ENCODE results near the gene PRR5L.

Gene PRR5L

GRCh38 chr11:36364551-36365325 lies 68.7 kb downstream of the PRR5L start:
- Histone ChIP-seq H3K4me2 (ENCODE audit: low read length) (no peak overlapping the region), H3K18ac (ENCODE audit: low read length) (no peak overlapping the region), H3K4me1 (ENCODE audit: control insufficient read depth in 1 of 2, insufficient read depth in 2 of 2, low read length in 2 of 2) (peaks cover 6 to 28% of the 10 kb centered on the region in 2 experiments), H3K9ac (ENCODE audit: low read length) (no peak overlapping the region), H3K9me3 (ENCODE audit: insufficient read depth, low read depth, low read length) (no peaks in the 10 kb centered on the region), H3K4me3 (ENCODE audit: low read depth, low read length) (no peak overlapping the region), H3K4ac (ENCODE audit: low read depth, low read length) (no peak overlapping the region), H3K14ac (ENCODE audit: low read length) (peak overlapping the region; percentile 1), H2AFZ (ENCODE audit: insufficient read depth, low read length, poor library complexity) (no peak overlapping the region), H3K36me3 (ENCODE audit: control insufficient read depth in 1 of 2, insufficient read depth in 2 of 2, low read length in 2 of 2) (no peaks in the 10 kb centered on the region), H2BK12ac (ENCODE audit: low read length) (peak overlapping the region; percentile 79), H3K23ac (ENCODE audit: low read length) (no peak overlapping the region), H3K79me1 (ENCODE audit: low read length) (peaks cover 15% of the 10 kb centered on the region), H2AK5ac (ENCODE audit: low read length) (no peak overlapping the region), H3K27me3 (ENCODE audit: insufficient read depth, low read length) (no peaks in the 10 kb centered on the region), H4K91ac (ENCODE audit: low read depth, low read length) (peak overlapping the region; percentile 51), H2BK5ac (ENCODE audit: low read depth, low read length, poor library complexity) (no peak overlapping the region), H2BK120ac (ENCODE audit: insufficient read depth, low read length, poor library complexity) (peak overlapping the region; percentile 62), H3K27ac (ENCODE audit: low read depth, low read length) (peak overlapping the region; percentile 86), H4K8ac (ENCODE audit: low read depth, low read length) (peak overlapping the region; percentile 0), H3K79me2 (ENCODE audit: control insufficient read depth, insufficient read depth, low read length, poor library complexity) (no peaks in the 10 kb centered on the region), H4K12ac (ENCODE audit: low read depth, low read length) (no peak overlapping the region)
- no CpG with 5 or more reads among the region's 10 CpGs for WGBS (ENCODE audit: extremely low coverage, insufficient coverage, insufficient read length)
- no peak for DNase-seq

- no peak overlapping the region for H3K4me2 ChIP-seq (ENCODE audit: low read length)
- H3K9me3 ChIP-seq (ENCODE audit: insufficient read depth, low read depth, low read length): no peaks in the 10 kb centered on the region
- no peak overlapping the region for H3K27ac ChIP-seq (ENCODE audit: low read depth, low read length)
- no peaks in the 10 kb centered on the region for H3K79me2 ChIP-seq (ENCODE audit: control insufficient read depth, insufficient read depth, low read length, poor library complexity)
- H3K79me1 ChIP-seq (ENCODE audit: low read length): peaks cover 10% of the 10 kb centered on the region
- no peak overlapping the region for H2BK5ac ChIP-seq (ENCODE audit: low read depth, low read length, poor library complexity)
- H3K23ac ChIP-seq (ENCODE audit: low read length): no peak overlapping the region
- peaks cover 6 to 22% of the 10 kb centered on the region in 2 experiments for H3K4me1 ChIP-seq (ENCODE audit: control insufficient read depth in 1 of 2, insufficient read depth in 2 of 2, low read length in 2 of 2)
- no peaks in the 10 kb centered on the region for H3K27me3 ChIP-seq (ENCODE audit: insufficient read depth, low read length)
- H4K8ac ChIP-seq (ENCODE audit: low read depth, low read length): no peak overlapping the region
- no peaks in the 10 kb centered on the region for H3K36me3 ChIP-seq (ENCODE audit: control insufficient read depth in 1 of 2, insufficient read depth in 2 of 2, low read length in 2 of 2)
- H3K4me3 ChIP-seq (ENCODE audit: low read depth, low read length): no peak overlapping the region
- no peak for DNase-seq
- no peak overlapping the region for H4K12ac ChIP-seq (ENCODE audit: low read depth, low read length)
- no peak overlapping the region for H2AK5ac ChIP-seq (ENCODE audit: low read length)
- H2BK120ac ChIP-seq (ENCODE audit: insufficient read depth, low read length, poor library complexity): no peak overlapping the region
- no peak overlapping the region for H3K18ac ChIP-seq (ENCODE audit: low read length)
- no peak overlapping the region for H3K4ac ChIP-seq (ENCODE audit: low read depth, low read length)
- no peak overlapping the region for H4K91ac ChIP-seq (ENCODE audit: low read depth, low read length)
- no peak overlapping the region for H2AFZ ChIP-seq (ENCODE audit: insufficient read depth, low read length, poor library complexity)
- H3K14ac ChIP-seq (ENCODE audit: low read length): no peak overlapping the region
- peak overlapping the region; percentile 63 for H2BK12ac ChIP-seq (ENCODE audit: low read length)
- H3K9ac ChIP-seq (ENCODE audit: low read length): no peak overlapping the region
These were observed 69.8 kb downstream of the PRR5L start for GRCh38 chr11:36365907-36366306.

- no peak overlapping the region for H3K9ac ChIP-seq (ENCODE audit: low read length)
- H2BK12ac ChIP-seq (ENCODE audit: low read length): no peak overlapping the region
- H3K36me3 ChIP-seq (ENCODE audit: control insufficient read depth in 1 of 2, insufficient read depth in 2 of 2, low read length in 2 of 2): no peaks in the 10 kb centered on the region
- DNase-seq: no peak
- H3K9me3 ChIP-seq (ENCODE audit: insufficient read depth, low read depth, low read length): no peaks in the 10 kb centered on the region
- no peak overlapping the region for H4K12ac ChIP-seq (ENCODE audit: low read depth, low read length)
- H2BK120ac ChIP-seq (ENCODE audit: insufficient read depth, low read length, poor library complexity): no peak overlapping the region
- H3K4ac ChIP-seq (ENCODE audit: low read depth, low read length): no peak overlapping the region
- H2AFZ ChIP-seq (ENCODE audit: insufficient read depth, low read length, poor library complexity): no peak overlapping the region
- no peak overlapping the region for H3K4me2 ChIP-seq (ENCODE audit: low read length)
- no peak overlapping the region for H3K14ac ChIP-seq (ENCODE audit: low read length)
- peaks cover 4% of the 10 kb centered on the region for H3K79me1 ChIP-seq (ENCODE audit: low read length)
- H3K4me1 ChIP-seq (ENCODE audit: control insufficient read depth in 1 of 2, insufficient read depth in 2 of 2, low read length in 2 of 2): peaks cover 2 to 12% of the 10 kb centered on the region in 2 experiments
- H2BK5ac ChIP-seq (ENCODE audit: low read depth, low read length, poor library complexity): no peak overlapping the region
- no peak overlapping the region for H3K27ac ChIP-seq (ENCODE audit: low read depth, low read length)
- H4K91ac ChIP-seq (ENCODE audit: low read depth, low read length): no peak overlapping the region
- H2AK5ac ChIP-seq (ENCODE audit: low read length): no peak overlapping the region
- no peak overlapping the region for H3K18ac ChIP-seq (ENCODE audit: low read length)
- no peak overlapping the region for H4K8ac ChIP-seq (ENCODE audit: low read depth, low read length)
- no peak overlapping the region for H3K23ac ChIP-seq (ENCODE audit: low read length)
- no CpG with 5 or more reads among the region's 9 CpGs for WGBS (ENCODE audit: extremely low coverage, insufficient coverage, insufficient read length)
- H3K79me2 ChIP-seq (ENCODE audit: control insufficient read depth, insufficient read depth, low read length, poor library complexity): no peaks in the 10 kb centered on the region
- H3K27me3 ChIP-seq (ENCODE audit: insufficient read depth, low read length): no peaks in the 10 kb centered on the region
- no peak overlapping the region for H3K4me3 ChIP-seq (ENCODE audit: low read depth, low read length)
These were observed 72.0 kb downstream of the PRR5L start for GRCh38 chr11:36367806-36368680.

GRCh38 chr11:36371181-36371580 lies 75.1 kb downstream of the PRR5L start:
- no peaks in the 10 kb centered on the region for H3K4me1 ChIP-seq (ENCODE audit: control insufficient read depth in 1 of 2, insufficient read depth in 2 of 2, low read length in 2 of 2)
- no peak overlapping the region for H3K4me2 ChIP-seq (ENCODE audit: low read length)
- no CpG with 5 or more reads among the region's 2 CpGs for WGBS (ENCODE audit: extremely low coverage, insufficient coverage, insufficient read length)
- H2AK5ac ChIP-seq (ENCODE audit: low read length): no peak overlapping the region
- H3K79me1 ChIP-seq (ENCODE audit: low read length): no peaks in the 10 kb centered on the region
- H3K9me3 ChIP-seq (ENCODE audit: insufficient read depth, low read depth, low read length): no peaks in the 10 kb centered on the region
- no peak overlapping the region for H4K12ac ChIP-seq (ENCODE audit: low read depth, low read length)
- H3K14ac ChIP-seq (ENCODE audit: low read length): no peak overlapping the region
- H3K27ac ChIP-seq (ENCODE audit: low read depth, low read length): no peak overlapping the region
- H2BK5ac ChIP-seq (ENCODE audit: low read depth, low read length, poor library complexity): no peak overlapping the region
- no peak overlapping the region for H2AFZ ChIP-seq (ENCODE audit: insufficient read depth, low read length, poor library complexity)
- H3K23ac ChIP-seq (ENCODE audit: low read length): no peak overlapping the region
- no peak overlapping the region for H3K4ac ChIP-seq (ENCODE audit: low read depth, low read length)
- no peaks in the 10 kb centered on the region for H3K79me2 ChIP-seq (ENCODE audit: control insufficient read depth, insufficient read depth, low read length, poor library complexity)
- DNase-seq: no peak
- no peak overlapping the region for H3K9ac ChIP-seq (ENCODE audit: low read length)
- H3K4me3 ChIP-seq (ENCODE audit: low read depth, low read length): no peak overlapping the region
- no peak overlapping the region for H4K8ac ChIP-seq (ENCODE audit: low read depth, low read length)
- no peak overlapping the region for H3K18ac ChIP-seq (ENCODE audit: low read length)
- no peaks in the 10 kb centered on the region for H3K27me3 ChIP-seq (ENCODE audit: insufficient read depth, low read length)
- H2BK12ac ChIP-seq (ENCODE audit: low read length): no peak overlapping the region
- H2BK120ac ChIP-seq (ENCODE audit: insufficient read depth, low read length, poor library complexity): no peak overlapping the region
- no peak overlapping the region for H4K91ac ChIP-seq (ENCODE audit: low read depth, low read length)
- no peaks in the 10 kb centered on the region for H3K36me3 ChIP-seq (ENCODE audit: control insufficient read depth in 1 of 2, insufficient read depth in 2 of 2, low read length in 2 of 2)

Measured in trophoblast cell (in vitro differentiated cells and primary cell).